HepG2 (cell line): ENCODE measurements around the gene FIZ1. TPM values are rescaled to one million over a fixed set of nuclear protein-coding genes. Genes with fewer than 3 reads are reported as not detected.

ENCODE experiments used
- ATAC-seq: fragments of 200-7000 bp; cut with Tn5 transposase; 3 replicates; pipeline ENCODE4 v1.9.1; 2020; ENCODE audit warnings: mild to moderate bottlenecking, moderate library complexity
- BruUV-seq: library from RNA; stranded (reverse); fragments of 400-500 nt; replicated peaks from 2 replicates; lab custom pipeline; 2021; lab: Mats Ljungman, UMichigan
- CTCF ChIA-PET: fragments of 300-600 bp; formaldehyde crosslinking; extraction: SDS; loops from one replicate; lab custom pipeline; 2021; ENCODE audit warnings: low total read pairs, inconsistent platforms, low intra/inter-chr PET ratio; lab: Yijun Ruan, JAX
- POLR2A ChIA-PET: fragments of 350-600 bp; sonication (Branson Sonifier 250); formaldehyde crosslinking; loops from one replicate; lab custom pipeline; 2020; ENCODE audit warnings: antibody characterized with exemption, inconsistent platforms; lab: Yijun Ruan, JAX
- DNase-seq: peaks from one replicate; pipeline ENCODE4 v3.0.0-alpha.2; 2015; ENCODE audit warnings: low spot score
- FAIRE-seq: peaks from 3 replicates; lab custom pipeline; 2011; peaks lifted over from hg19 to GRCh38; lab: Jason Lieb, UNC
- H2AFZ ChIP-seq: one replicate; pipeline ENCODE4 v1.6.1; 2011; ENCODE audit warnings: low read length, inconsistent platforms
- H3K27ac ChIP-seq: fragments of 300-600 bp; 3 replicates; pipeline ENCODE4 v1.8.0; 2011; ENCODE audit warnings: mixed run types, mild to moderate bottlenecking, mixed read lengths, low read length, inconsistent platforms; ENCODE audit not compliant: insufficient read depth; ENCODE audit errors: extremely low read length
- H3K27me3 ChIP-seq, 2 experiments: fragments of 200-600 bp in 1 of 2; 2 replicates in 1 of 2; 3 replicates in 1 of 2; pipeline versions ENCODE4 v1.6.0 to v1.8.0; 2011; ENCODE audit warnings: low read length in 2 of 2, mild to moderate bottlenecking in 2 of 2, moderate library complexity in 2 of 2, inconsistent platforms in 1 of 2; ENCODE audit not compliant: insufficient read depth in 2 of 2, control insufficient read depth in 1 of 2
- H3K36me3 ChIP-seq, 2 experiments: fragments of 200-600 bp in 1 of 2; replicated peaks in 1 of 2; 2 replicates in 1 of 2; 3 replicates in 1 of 2; pipeline versions ENCODE4 v1.5.1 to v1.8.0; 2011; ENCODE audit warnings: low read length in 2 of 2, inconsistent platforms in 1 of 2; ENCODE audit not compliant: insufficient read depth in 2 of 2, control insufficient read depth in 1 of 2
- H3K4me1 ChIP-seq: 2 replicates; pipeline ENCODE4 v1.5.1; 2012; ENCODE audit warnings: low read length, inconsistent platforms; ENCODE audit not compliant: insufficient read depth
- H3K4me2 ChIP-seq: 2 replicates; pipeline ENCODE4 v1.6.0; 2011; ENCODE audit warnings: low read depth, low read length, inconsistent platforms
- H3K4me3 ChIP-seq, 3 experiments: fragments of 200-600 bp in 1 of 3; sonication (generic), shearing (Covaris generic) in 1 of 3; replicated peaks in 1 of 3; 2 replicates each; pipeline ENCODE4 v1.5.1; 2011 to 2016; ENCODE audit warnings: low read length in 3 of 3, inconsistent platforms in 2 of 3, low read depth in 2 of 3, mild to moderate bottlenecking in 2 of 3, control low read depth in 1 of 3, mixed read lengths in 1 of 3; ENCODE audit not compliant: insufficient read depth in 1 of 3
- H3K79me2 ChIP-seq: one replicate; pipeline ENCODE4 v1.6.1; 2011; ENCODE audit warnings: low read length, inconsistent platforms; ENCODE audit not compliant: insufficient read depth
- H3K9ac ChIP-seq: 2 replicates; pipeline ENCODE4 v1.6.0; 2011; ENCODE audit warnings: mild to moderate bottlenecking, low read depth, low read length, inconsistent platforms; ENCODE audit not compliant: insufficient read depth
- H3K9me3 ChIP-seq: 2 replicates; pipeline ENCODE4 v1.5.1; 2012; ENCODE audit warnings: mild to moderate bottlenecking, low read length
- H4K20me1 ChIP-seq: 2 replicates; pipeline ENCODE4 v1.6.0; 2011; ENCODE audit warnings: inconsistent platforms, mild to moderate bottlenecking, low read length, moderate library complexity; ENCODE audit not compliant: insufficient read depth
- ATRX ChIP-seq: sonication (generic); formaldehyde crosslinking; IDR thresholded peaks from 2 replicates; pipeline ENCODE4 v1.4.0; 2020; ENCODE audit warnings: missing genetic modification reagents, borderline replicate concordance
- FOXO1 ChIP-seq: sonication (generic); formaldehyde crosslinking; IDR thresholded peaks from 2 replicates; pipeline ENCODE4 v1.4.0; 2020; ENCODE audit warnings: missing genetic modification reagents
- FOXO4 ChIP-seq: sonication (generic); formaldehyde crosslinking; conservative IDR thresholded peaks from 2 replicates; pipeline ENCODE4 v1.8.1; 2023; ENCODE audit warnings: missing genetic modification reagents
- HMG20A ChIP-seq: IDR thresholded peaks from 2 replicates; pipeline ENCODE4 v1.6.1; 2016; ENCODE audit warnings: borderline replicate concordance
- HNRNPL ChIP-seq: fragments of 200-400 bp; formaldehyde crosslinking; IDR thresholded peaks from 2 replicates; pipeline ENCODE4 v1.6.1; 2017; ENCODE audit warnings: mild to moderate bottlenecking, low read depth, low read length
- KLF11 ChIP-seq: IDR thresholded peaks from 2 replicates; pipeline ENCODE4 v1.6.1; 2016; ENCODE audit warnings: missing compliant biosample characterization
- MBNL3 ChIP-seq: fragments of 250-450 bp; sonication (Bioruptor Pico); conservative IDR thresholded peaks from 2 replicates; pipeline ENCODE4 v1.8.0; 2022; ENCODE audit warnings: mild to moderate bottlenecking, inconsistent platforms
- MTERF4 ChIP-seq: sonication (generic); formaldehyde crosslinking; IDR thresholded peaks from 2 replicates; pipeline ENCODE4 v1.8.0; 2023; ENCODE audit warnings: mild to moderate bottlenecking, missing genetic modification reagents
- MYC ChIP-seq: sonication (generic); formaldehyde crosslinking; IDR thresholded peaks from 2 replicates; pipeline ENCODE4 v1.9.0; 2021; ENCODE audit warnings: missing genetic modification reagents, borderline replicate concordance
- PCBP2 ChIP-seq: fragments of 200-400 bp; formaldehyde crosslinking; optimal IDR thresholded peaks from 2 replicates; pipeline ENCODE3; 2018; ENCODE audit warnings: low read length, low read depth; ENCODE audit not compliant: poor library complexity, severe bottlenecking
- SPEN ChIP-seq: sonication (generic); formaldehyde crosslinking; IDR thresholded peaks from 2 replicates; pipeline ENCODE4 v1.5.1; 2020; ENCODE audit warnings: low read depth, mild to moderate bottlenecking, missing genetic modification reagents
- TCF7 ChIP-seq: sonication (generic); IDR thresholded peaks from 2 replicates; pipeline ENCODE4 v1.6.1; 2016; ENCODE audit warnings: antibody characterized with exemption, low read depth
- ZBTB33 ChIP-seq: sonication (generic); formaldehyde crosslinking; IDR thresholded peaks from 2 replicates; pipeline ENCODE4 v1.4.0; 2020; ENCODE audit warnings: missing genetic modification reagents
- ZNF24 ChIP-seq: fragments of 450-650 bp; IDR thresholded peaks from 2 replicates; pipeline ENCODE4 v1.6.1; 2017; ENCODE audit warnings: antibody characterized with exemption, mild to moderate bottlenecking
- ZNF557 ChIP-seq: sonication (generic); formaldehyde crosslinking; IDR thresholded peaks from 2 replicates; pipeline ENCODE4 v1.4.0; 2020; ENCODE audit warnings: missing genetic modification reagents
- ZNF562 ChIP-seq: sonication (generic); formaldehyde crosslinking; IDR thresholded peaks from 2 replicates; pipeline ENCODE4 v1.8.0; 2022; ENCODE audit warnings: missing genetic modification reagents, borderline replicate concordance
- ZNF569 ChIP-seq: sonication (generic); formaldehyde crosslinking; IDR thresholded peaks from 2 replicates; pipeline ENCODE4 v1.5.0; 2020; ENCODE audit warnings: mild to moderate bottlenecking, missing genetic modification reagents, moderate library complexity, borderline replicate concordance
- ZNF629 ChIP-seq: sonication (generic); formaldehyde crosslinking; conservative IDR thresholded peaks from 2 replicates; pipeline ENCODE4 v1.5.0; 2020; ENCODE audit warnings: missing genetic modification reagents
- ZSCAN12 ChIP-seq: sonication (generic); formaldehyde crosslinking; IDR thresholded peaks from 2 replicates; pipeline ENCODE4 v1.9.0; 2021; ENCODE audit warnings: mild to moderate bottlenecking, missing genetic modification reagents
- WGBS: methylation state at CpG from one replicate; pipeline ENCODE4 v1.1.6; 2017; ENCODE audit warnings: low lambda C conversion rate; 5-methylcytosine and 5-hydroxymethylcytosine counted together
- in situ Hi-C: cut with HindIII; loops from 2 replicates; pipeline ENCODE4 v1.10.0; 2017; ENCODE audit warnings: low pct_unique_long_range_greater_than_20kb; ENCODE audit not compliant: extremely low pct_ligation_motif_present
- intact Hi-C: fragments of 100-400 bp; cut with micrococcal nuclease; formaldehyde crosslinking; loops from one replicate; pipeline ENCODE4 v1.10.0; 2022; ENCODE audit not compliant: unreplicated experiment
- polyA plus RNA-seq, 8 experiments: library from polyadenylated mRNA; depleted of rRNA in 3 of 8; stranded (reverse) in 7 of 8; unstranded in 1 of 8; fragments of >200 nt; fragmentation: Illumina TruSeq in 4 of 8; extraction: Trizol in 4 of 8; gene quantifications; 2 replicates each; pipeline versions ENCODE4 v1.2.1 to v1.2.3, GENCODE V29; 2011 to 2016; ENCODE audit warnings: low read depth in 4 of 8, missing spikeins in 1 of 8, mixed read lengths in 1 of 8; ENCODE audit not compliant: insufficient read depth in 1 of 8
- total RNA-seq, 5 experiments: library from RNA; depleted of rRNA; stranded (reverse); fragments of >200 nt; fragmentation: Illumina TruSeq; extraction: Trizol; gene quantifications; 2 replicates each; pipeline ENCODE4 v1.2.3, GENCODE V29; 2016; ENCODE audit warnings: low read depth in 1 of 5
- TF ChIP-seq, protein P1 (sequence below): sonication (generic); formaldehyde crosslinking; IDR thresholded peaks from 2 replicates; pipeline ENCODE4 v1.5.0; 2020; ENCODE audit warnings: missing genetic modification reagents

The FIZ1 gene
- total and polyA plus RNA-seq, 2 of the 13 experiments (the other 11 are each of a cell fraction or from before 2014, with no cell fraction given) = 3.6 to 5.9 TPM

- no peak for FAIRE-seq
- Histone ChIP-seq H3K9me3 (no peaks in the 10 kb centered on the region), H3K4me3 (peak within 1 kb of the TSS; percentile 92 to 96 (median 92)), H3K27me3 (no peaks in the 10 kb centered on the region; a peak in 1 of 5 replicates), H3K27ac (peak within 1 kb of the TSS; percentile 79), H3K4me1 (peaks cover 58% of the 10 kb centered on the region), H3K36me3 (peaks cover 0 to 10% of the 10 kb centered on the region in 2 experiments; a peak in 2 of 5 replicates), H2AFZ (no peak within 1 kb of the TSS), H3K9ac (peak within 1 kb of the TSS; percentile 84), H3K79me2 (peaks cover 49% of the 10 kb centered on the region), H3K4me2 (peak within 1 kb of the TSS; percentile 96), H4K20me1 (no peaks in the 10 kb centered on the region)
- POLR2A ChIA-PET = interaction anchor here (0.6 to 1.0 kb wide), 3 partner anchors 9 to 42 kb away, joined by 3 to 8 read pairs (median 3); partner anchors contain the start of genes FIZ1 and U2AF2
- CTCF ChIA-PET = no interaction called here
- peak; percentile 40 for DNase-seq
- in situ Hi-C loops (no loop called here), intact Hi-C loops (no loop called here)
- WGBS = under 1% methylated on average over 50 of the region's 89 CpGs
- ATAC-seq = peak; percentile 63
- BruUV-seq = no TSS peak
- TF ChIP-seq ZBTB33 (CRISPR knock-in tag) (no peak), ZNF557 (CRISPR knock-in tag) (no peak), SPEN (CRISPR knock-in tag) (peak; percentile 86), HNRNPL (no peak), ZNF569 (CRISPR knock-in tag) (no peak), KLF11 (CRISPR knock-in tag) (no peak), TCF7 (no peak), HMG20A (CRISPR knock-in tag) (no peak), ZSCAN12 (no peak), ZNF629 (no peak), FOXO4 (no peak), ZNF24 (no peak), MTERF4 (CRISPR knock-in tag) (no peak), MYC (CRISPR knock-in tag) (peak; percentile 48; the same call in 1 of the 2 replicates), PCBP2 (no peak), MBNL3 (CRISPR knock-in tag) (no peak), ZNF562 (CRISPR knock-in tag) (no peak), FOXO1 (CRISPR knock-in tag) (no peak), ATRX (CRISPR knock-in tag) (no peak)
- TF ChIP-seq, protein P1, sequence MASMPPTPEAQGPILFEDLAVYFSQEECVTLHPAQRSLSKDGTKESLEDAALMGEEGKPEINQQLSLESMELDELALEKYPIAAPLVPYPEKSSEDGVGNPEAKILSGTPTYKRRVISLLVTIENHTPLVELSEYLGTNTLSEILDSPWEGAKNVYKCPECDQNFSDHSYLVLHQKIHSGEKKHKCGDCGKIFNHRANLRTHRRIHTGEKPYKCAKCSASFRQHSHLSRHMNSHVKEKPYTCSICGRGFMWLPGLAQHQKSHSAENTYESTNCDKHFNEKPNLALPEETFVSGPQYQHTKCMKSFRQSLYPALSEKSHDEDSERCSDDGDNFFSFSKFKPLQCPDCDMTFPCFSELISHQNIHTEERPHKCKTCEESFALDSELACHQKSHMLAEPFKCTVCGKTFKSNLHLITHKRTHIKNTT (CRISPR knock-in tag) = no peak
These were observed 41.5 kb upstream of the FIZ1 start, which contains the start of gene ZNF580 for GRCh38 chr19:55640577-55641425. Gene ZNF580 (plus strand): TSS chr19:55641002. CDS start chr19:55642509, 1,507 bp downstream.
